Retinal pigment epithelial cell (primary cell): ENCODE results near the gene AQP7.
"Not testable (repeated sequence)": the region's sequence is repeated elsewhere in the genome, so short reads cannot be mapped to it uniquely, and the experiment has no call there.

Source experiments
- DNase-seq: peaks from one replicate; pipeline ENCODE4 v3.0.0-alpha.2; 2010; ENCODE audit warnings: low read depth
- H3K4me3 ChIP-seq: 2 replicates; pipeline ENCODE4 v1.5.1; 2011; ENCODE audit warnings: mild to moderate bottlenecking, low read length, control low read depth, moderate library complexity
- TF ChIP-seq, protein P1 (sequence below): conservative IDR thresholded peaks from 2 replicates; pipeline ENCODE4 v1.5.1; 2011; ENCODE audit warnings: low read depth, low read length, control low read depth, inconsistent platforms

Gene AQP7

DNA sequence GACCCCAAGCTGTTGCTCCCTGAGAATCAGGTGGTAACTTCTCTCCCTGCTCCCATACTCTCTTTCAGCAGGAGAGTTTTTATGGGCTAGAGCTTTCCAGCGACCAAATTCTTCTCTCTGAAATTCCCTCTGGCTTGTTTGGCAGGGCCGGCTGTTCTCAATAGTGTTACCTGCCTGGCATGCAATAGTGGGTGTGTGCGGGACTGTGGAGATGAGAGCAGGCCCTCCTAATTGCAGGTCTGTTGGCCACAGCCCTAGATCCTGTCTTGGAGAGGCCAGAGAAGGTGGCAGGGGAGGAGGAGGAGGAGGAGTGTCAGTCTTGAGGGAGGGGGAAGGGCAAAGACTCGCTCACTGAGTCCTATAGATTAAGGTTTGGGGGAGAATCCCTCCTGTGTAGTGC is 29.5 kb downstream of the AQP7 start:
- TF ChIP-seq, protein P1, sequence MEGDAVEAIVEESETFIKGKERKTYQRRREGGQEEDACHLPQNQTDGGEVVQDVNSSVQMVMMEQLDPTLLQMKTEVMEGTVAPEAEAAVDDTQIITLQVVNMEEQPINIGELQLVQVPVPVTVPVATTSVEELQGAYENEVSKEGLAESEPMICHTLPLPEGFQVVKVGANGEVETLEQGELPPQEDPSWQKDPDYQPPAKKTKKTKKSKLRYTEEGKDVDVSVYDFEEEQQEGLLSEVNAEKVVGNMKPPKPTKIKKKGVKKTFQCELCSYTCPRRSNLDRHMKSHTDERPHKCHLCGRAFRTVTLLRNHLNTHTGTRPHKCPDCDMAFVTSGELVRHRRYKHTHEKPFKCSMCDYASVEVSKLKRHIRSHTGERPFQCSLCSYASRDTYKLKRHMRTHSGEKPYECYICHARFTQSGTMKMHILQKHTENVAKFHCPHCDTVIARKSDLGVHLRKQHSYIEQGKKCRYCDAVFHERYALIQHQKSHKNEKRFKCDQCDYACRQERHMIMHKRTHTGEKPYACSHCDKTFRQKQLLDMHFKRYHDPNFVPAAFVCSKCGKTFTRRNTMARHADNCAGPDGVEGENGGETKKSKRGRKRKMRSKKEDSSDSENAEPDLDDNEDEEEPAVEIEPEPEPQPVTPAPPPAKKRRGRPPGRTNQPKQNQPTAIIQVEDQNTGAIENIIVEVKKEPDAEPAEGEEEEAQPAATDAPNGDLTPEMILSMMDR, result no peak
- no peak for DNase-seq
- no peak overlapping the region for H3K4me3 ChIP-seq

DNA sequence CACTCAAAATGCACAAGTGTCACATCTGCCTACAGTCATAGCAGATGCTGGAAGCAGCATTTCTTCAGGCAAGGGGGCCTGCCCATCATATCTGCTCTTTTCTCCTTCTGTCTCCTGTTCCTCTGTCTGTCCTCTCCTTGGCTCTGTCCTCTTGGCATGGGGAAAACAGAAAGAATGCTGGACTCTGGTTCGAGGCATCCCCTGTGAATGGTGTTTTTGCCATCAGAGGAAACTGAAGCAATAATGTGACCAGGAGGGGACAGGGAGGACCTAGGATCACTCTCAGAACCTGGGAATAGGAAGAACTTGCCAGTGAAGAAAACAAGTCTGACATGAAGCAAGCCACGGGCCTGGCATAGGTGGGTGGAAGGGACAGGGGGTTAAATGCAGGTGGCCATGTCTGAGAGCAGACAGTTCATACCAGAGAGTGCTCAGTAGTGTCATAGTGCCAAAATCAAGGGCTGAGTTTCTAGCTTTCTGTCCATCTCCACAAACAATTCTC is 35.3 kb downstream of the AQP7 start:
- DNase-seq, result no peak
- no peak overlapping the region for H3K4me3 ChIP-seq
- TF ChIP-seq, protein P1, result no peak

DNA sequence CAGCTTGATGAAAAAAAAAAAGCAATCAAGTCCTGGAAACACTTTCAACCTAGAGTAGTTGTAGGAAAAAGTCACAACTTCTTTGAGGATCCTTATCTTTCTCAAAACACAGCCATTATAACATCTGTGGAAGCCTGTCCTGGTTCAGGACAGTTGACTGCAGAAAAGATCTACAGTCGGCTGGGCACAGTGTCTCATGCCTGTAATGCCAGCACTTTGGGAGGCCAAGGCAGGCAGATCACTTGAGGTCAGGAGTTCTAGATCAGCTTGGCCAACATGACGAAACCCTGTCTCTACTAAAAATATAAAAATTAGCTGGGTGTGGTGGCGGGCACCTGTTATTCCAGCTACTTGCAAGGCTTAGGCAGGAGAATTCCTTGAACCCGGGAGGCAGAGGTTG is 37.6 kb downstream of the AQP7 start:
- H3K4me3 ChIP-seq, DNase-seq: not testable (repeated sequence)

DNA sequence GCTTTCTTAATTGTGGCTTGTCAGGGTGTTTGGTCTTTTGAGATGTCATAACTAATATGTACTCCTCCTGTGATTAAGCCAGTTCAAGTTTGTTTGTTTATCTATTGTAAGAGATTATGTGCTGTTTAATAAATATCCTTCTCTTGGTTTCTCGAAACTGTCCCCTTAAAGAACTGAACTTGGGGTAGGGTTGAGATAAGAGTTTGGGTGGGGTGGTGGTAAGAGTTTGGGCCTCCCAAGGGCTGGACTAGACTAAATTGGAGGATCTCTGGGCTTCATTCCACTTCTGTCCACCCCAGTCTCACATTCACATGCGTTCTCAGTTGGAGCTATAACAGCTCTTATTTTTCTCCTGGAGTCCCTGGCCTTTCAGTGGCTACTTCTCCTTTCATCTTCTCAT is 38.2 kb downstream of the AQP7 start:
- DNase-seq, result no peak
- TF ChIP-seq, protein P1, result no peak
- no peak overlapping the region for H3K4me3 ChIP-seq

DNA sequence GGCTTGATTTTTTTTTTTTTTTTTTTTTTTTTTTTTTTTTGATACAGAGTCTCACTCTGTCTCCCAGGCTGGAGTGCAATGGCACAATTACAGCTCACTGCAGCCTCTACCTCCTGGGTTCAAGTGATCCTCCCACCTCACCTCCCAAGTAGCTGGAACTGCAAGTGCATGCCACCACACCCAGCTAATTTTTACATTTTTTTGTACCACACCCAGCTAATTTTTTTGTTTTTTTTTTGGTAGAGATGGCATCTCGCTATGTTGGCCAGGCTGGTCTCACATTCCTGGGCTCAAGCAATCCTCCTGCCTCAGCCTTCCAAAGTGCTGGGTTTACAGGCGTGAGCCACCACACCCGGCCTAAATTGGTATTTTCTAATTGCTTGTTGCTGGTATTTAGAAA is 43.7 kb downstream of the AQP7 start:
- DNase-seq, H3K4me3 ChIP-seq: not testable (repeated sequence)

DNA sequence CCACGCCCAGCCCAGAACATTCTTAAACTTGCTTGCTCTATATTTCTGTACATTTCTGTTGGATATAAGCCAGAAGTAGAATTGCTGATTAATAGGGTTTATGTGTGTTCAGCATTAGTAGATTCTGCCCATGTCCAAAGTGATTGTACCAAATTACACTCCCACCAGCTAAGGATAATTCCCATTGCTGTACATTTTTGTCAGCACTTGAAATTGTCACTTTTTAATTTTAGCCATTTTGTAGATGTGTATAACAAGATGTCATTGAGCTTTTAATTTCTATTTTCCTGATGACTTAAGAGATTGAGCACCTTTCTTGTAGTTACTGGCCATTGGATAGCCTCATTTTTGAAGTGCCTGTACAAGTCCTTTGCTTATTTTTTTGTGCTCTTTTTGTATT is 46.4 kb downstream of the AQP7 start:
- no peak for DNase-seq
- TF ChIP-seq, protein P1, result no peak
- no peak overlapping the region for H3K4me3 ChIP-seq

DNA sequence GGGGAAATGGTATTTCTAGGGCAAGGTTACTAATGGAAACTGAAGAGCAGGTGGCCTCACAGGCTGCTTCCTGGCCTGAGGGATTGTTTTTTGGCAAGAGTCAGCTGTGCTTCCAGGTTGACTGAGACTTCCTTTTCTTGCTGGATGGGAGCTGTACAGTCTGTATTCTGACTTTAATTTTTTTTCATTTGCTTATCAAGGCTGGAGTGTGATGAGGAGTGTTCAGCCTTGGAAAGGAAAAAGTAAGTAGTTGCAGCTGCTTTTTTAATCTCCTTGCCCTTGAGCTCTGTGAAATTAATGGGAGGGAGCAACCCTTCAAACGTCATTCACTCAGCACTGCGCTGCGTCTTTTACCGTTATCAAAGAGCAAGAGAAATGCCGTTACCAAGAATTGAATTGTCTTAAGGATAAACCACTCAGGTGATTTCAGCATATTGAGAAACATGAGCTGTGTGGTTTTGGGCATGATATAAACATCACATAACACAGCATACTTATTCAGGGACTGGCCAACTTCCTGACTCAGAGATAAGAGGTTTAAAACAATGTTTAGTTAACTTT is 47.6 kb downstream of the AQP7 start:
- DNase-seq, result peak; percentile 64
- TF ChIP-seq, protein P1, result no peak
- H3K4me3 ChIP-seq, result no peak overlapping the region

DNA sequence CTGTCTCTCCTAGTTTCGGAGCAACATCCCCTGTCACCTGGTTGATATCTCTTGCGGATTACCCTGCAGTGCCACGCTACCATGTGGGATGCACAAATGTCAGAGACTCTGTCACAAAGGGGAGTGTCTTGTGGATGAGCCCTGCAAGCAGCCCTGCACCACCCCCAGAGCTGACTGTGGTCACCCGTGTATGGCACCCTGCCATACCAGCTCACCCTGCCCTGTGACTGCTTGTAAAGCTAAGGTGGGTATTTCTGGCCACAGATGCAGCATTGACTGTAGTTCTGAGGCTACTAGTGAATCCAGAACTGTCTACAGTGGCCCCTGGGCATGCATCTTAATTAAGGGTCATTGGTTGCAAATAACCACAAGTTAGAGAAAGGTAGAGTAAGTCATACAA is 50.8 kb downstream of the AQP7 start:
- TF ChIP-seq, protein P1, result no peak
- DNase-seq, result no peak

More for the DNA sequence above, 50.8 kb downstream of the AQP7 start:
- no peak overlapping the region for H3K4me3 ChIP-seq
